Amniotic stem cell (primary cell): Measurements from ENCODE around the gene HLTF.

Experiments used
- DNase-seq: peaks from one replicate; lab custom pipeline; 2025; lab: John Stamatoyannopoulos, UW

Gene HLTF

DNA sequence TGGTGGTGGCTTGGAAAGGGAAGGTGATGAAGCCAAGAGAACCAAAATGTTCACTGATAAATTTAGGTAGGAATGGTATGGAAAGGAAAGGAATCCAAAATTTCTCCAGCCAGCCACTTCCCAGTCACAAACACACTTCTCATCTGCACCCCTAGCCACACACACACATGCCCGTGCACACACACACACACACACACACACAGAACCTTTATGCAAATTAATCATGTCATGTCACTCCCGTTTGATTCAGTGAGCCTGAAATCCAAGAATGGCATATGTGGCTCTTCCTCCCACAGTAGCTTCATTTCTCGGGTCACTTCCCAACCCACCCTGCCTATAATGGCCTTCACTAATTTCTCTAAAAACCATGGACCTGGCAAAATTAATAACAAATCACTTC is 3.1 kb upstream of the HLTF start:
- DNase-seq: no peak

DNA sequence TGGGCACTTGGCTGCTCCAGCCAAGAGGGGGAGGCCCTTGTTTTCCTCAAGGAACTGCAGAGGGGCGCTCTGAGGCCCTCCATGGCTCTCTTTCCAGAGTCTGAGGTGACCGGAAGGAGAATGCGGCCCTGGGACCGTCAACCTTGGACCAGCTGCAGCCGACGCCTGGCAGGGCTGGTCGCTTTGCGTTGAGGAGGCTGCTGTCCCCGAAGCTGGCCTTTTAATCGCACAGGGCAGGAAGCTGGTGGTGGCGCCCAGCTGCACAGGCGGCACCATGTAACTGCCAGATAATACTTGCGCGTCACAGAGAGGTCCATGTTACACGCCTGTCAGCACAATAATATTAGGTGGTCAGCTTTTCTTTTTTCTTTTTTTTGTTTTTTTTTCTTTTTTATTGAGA is 875 bp upstream of the HLTF start:
- DNase-seq: no peak

DNA sequence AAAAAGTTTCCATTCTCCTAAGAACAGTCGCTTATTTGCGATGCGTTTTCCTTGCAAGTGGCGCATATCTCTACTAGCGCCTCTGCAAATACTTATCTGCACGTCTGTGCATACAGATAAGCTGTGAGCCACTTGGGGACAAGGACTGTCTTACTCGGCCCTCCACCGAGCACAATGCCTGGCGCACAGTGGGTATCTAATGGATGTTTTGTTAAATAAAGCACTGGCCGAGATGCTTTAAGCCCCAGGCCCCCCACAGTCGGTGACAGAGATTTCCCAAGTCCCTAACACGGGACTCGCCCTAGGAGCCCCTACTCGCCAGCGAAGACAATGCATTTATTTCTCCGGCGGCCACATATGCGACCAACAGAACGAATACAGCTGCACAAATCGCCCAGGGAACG is 503 bp downstream of the HLTF start:
- DNase-seq: no peak

DNA sequence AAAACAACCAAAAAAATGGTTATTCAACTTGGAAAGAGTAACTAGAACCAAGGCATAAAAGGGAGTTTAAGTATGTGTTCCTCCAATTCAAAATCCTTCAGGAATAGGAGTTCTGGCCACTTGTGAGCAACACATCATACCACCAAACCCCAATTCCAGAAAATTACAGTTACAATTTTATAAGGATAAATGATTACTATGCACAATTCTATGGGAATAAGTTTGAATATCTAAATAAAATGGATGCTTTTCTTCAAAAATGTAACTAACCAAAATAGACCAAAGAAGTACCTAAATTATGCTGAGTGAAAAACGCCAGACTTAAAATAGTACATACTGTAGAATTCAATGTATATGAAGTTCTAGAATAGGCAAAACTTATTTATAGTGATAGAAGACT is 4.6 kb downstream of the HLTF start:
- DNase-seq: no peak

GRCh38 chr3:149080699-149081091 is 5.6 kb downstream of the HLTF start:
- no peak for DNase-seq

- no peak for DNase-seq
Observed at GRCh38 chr3:149080011-149080698, 6.2 kb downstream of the HLTF start.

GRCh38 chr3:149077628-149078027 is 8.7 kb downstream of the HLTF start:
- DNase-seq: no peak

- DNase-seq: no peak
Observed at GRCh38 chr3:149067883-149068282, 18.4 kb downstream of the HLTF start.

GRCh38 chr3:149061776-149062175 is 24.6 kb downstream of the HLTF start:
- no peak for DNase-seq

DNA sequence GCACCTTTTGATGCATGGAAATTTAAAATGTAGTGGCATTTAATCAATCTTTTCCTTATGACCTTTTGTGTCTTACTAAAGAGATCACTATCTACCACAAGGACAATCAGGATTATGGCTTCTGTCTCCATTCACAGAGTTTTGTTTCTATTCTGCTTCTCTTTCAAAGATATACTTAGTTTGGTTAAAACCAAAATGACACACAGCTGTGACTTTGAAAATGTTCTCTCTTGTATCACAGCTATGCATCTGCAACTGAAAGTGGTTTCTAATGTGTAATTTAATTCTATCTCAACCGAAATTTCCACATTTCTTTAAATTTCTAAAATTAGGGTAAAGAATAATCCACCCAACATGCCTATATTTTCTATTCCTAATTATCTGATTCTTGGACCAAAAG is 27.7 kb downstream of the HLTF start:
- no peak for DNase-seq

GRCh38 chr3:149058198-149058597 is 28.1 kb downstream of the HLTF start:
- no peak for DNase-seq

- DNase-seq: no peak
Observed at GRCh38 chr3:149055575-149055974, 30.8 kb downstream of the HLTF start.

DNA sequence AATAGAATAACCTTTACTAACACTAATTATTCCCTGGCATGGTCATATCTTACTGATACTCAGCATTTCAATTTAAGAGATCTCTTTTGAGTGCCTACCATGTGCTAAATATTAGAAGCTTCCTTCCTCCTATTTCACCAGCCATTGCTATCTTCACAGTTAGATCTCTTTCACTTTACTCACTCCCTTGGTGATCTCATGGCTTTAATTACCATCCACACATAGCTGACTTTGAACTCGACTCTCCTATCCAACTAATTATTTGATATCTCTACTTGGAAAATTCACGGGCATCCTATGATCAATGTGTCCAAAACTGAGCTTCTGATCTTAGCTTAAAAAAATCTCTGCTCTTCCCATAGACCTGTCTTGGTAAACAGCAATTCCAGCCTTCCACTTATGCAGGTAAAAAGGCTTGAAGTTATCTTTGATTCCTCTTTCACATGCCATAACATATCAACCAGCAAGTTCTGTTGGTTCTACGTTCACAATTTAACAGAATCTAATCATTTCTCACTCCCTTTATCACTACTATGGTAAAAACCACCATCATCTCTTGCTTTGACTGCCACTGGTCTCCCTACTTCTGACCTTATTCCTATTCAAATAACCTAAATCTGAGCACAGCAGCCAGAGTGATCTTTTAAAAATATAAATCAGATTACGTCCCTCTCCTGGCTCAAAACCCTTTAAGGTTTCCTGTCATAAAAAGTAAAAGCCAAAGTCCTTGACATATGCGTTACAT is 41.8 kb downstream of the HLTF start:
- no peak for DNase-seq

DNA sequence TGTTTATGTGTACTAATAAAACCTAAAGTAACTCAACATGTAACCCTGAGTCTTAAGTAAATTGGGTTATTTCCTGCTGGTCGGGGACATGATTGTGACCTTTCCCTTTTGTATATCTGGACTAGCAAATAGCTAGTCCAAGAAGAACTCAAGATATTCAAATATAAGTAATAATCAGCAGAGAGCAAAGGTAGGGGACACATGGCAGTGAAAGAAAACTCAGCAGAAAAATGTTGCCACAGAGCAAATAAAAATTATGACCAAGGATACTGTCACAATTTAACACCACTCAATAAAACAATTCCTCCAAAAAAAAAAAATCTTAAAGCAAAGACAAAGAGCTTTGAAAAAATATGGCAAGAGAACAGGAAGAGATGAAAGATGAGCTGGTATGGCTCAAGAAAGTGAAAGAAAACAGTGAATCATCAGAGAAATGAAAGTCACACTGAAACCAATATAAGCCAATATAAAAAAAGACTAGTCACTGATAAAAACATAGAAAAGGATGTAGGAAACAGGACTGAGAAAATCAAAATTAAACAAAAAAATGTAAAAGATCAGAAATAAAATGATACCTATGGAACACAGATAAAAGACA is 43.4 kb downstream of the HLTF start:
- DNase-seq: no peak

DNA sequence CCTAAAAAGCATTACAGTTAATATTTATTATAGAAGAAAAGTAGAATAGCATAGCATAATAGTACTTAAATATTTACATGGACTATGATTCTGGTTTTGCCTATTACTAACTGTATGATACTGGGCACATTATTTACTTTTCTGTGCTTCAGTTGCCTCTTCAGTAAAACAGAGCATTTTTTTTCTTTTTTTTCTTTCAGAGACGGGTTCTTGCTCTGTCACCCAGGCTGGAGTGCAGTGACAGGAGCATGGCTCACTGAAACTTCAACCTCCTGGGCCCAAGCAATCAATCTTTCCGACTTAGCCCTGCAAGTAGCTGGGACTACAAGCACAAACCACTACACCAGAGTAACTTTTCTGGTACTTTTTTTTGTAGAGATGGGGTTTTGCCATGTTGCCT is 48.0 kb downstream of the HLTF start:
- no peak for DNase-seq

- DNase-seq: no peak
Observed at GRCh38 chr3:149037684-149038083, 48.6 kb downstream of the HLTF start.

DNA sequence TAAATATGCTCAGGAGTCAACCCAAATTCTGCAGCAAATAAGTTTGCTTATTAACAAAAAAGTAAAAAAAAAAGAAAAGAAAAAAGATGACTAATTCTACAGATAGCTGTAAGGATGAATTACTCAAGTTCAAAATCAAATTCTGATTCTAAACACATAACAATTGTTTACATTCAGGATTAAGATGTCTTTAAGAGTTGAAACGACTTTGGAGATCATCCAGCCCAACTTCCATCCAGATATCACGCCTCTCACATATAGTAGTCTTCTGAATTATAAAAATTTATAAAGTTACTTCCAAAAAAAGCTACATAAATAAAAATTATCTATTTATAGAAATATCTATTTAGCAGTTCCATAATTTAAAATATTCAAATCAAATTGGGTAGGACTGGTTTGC is 55.2 kb downstream of the HLTF start:
- DNase-seq: no peak

GRCh38 chr3:149026718-149027117 is 59.6 kb downstream of the HLTF start:
- no peak for DNase-seq

GRCh38 chr3:149023951-149024350 is 62.4 kb downstream of the HLTF start:
- DNase-seq: no peak

DNA sequence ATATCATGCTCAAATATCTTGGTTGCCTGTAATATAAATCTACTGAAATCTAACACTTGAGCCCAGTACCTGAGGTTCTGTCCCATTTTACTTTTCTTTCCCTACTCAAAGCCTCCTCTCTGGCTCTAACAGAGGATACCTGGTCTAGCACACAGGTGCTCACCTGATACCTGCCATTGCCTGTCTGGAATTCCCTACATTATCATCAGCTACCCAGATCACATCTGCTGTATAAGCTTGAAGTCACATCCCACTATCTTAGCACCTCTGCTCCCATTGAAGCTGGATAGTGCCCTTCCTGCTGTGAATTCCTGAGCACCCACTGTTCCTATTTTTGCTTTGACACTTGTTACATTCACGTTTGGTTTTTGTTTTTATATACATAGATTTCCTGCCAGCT is 64.5 kb downstream of the HLTF start:
- no peak for DNase-seq

DNA sequence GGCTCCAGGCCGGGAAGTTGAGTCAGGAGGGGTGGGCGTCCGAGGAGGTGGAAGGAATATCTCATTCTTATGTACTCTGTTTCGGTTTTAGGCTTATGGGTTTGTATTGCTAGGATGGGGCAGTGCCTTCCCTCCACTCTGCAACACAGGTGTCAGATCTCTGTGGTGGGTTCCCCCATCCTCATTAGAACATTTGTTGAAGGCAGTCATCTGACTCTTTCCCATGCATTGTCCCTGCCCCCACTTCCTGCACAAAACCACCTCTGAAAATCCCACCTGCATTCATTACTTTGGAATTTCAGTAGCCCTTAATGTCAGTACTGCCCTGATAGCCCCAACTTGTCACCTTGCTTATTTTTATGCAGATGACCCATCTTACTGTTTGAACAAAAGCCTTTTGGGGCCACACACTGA is 65.5 kb downstream of the HLTF start:
- DNase-seq: no peak

DNA sequence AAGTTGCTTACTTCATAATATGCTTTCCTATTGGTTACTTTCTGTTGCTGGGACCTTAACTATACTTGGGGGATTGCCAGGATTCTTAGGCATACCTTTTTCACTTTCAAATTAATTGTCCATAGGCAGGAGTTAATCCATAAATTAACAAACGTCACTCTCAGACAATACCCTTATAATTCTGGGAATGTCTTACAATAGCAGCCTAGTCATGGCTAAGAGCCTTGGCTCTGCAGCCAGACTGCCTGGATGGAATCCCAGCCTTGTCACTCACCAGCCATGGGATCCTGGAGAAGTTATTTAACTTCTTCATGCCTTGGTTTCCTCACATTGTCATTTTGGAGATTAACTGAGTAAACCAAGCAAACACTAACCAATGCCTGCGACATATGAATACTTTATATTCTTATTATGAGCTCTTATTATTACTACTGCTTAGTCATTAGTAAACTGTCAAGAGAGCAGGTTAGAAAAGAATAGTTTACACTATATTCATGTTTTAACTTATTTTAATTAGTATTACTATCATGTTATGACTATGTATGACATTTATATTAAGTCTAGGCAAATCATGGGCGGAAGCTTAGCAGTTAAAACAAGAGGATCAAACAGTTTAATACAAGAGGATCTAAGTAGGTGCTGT is 66.0 kb downstream of the HLTF start:
- no peak for DNase-seq

GRCh38 chr3:149019580-149019979 is 66.8 kb downstream of the HLTF start:
- DNase-seq: no peak
